Sigmoid colon (tissue), 3 donors: ENCODE results near the gene HMCN2.

ENCODE experiments used
- POLR2A ChIP-seq, 2 donors: fragments of 450-650 bp; IDR thresholded peaks; one replicate each; pipeline ENCODE4 v1.6.1; 2016; ENCODE audit warnings: antibody characterized with exemption in 2 of 2, mild to moderate bottlenecking in 2 of 2, moderate library complexity in 2 of 2
- TF ChIP-seq, protein P1 (sequence below), 4 experiments: fragments of 450-650 bp in 3 of 4; fragments of 200-600 bp in 1 of 4; IDR thresholded peaks; one replicate each; pipeline ENCODE4 v1.5.1; 2016 to 2019; ENCODE audit warnings: antibody characterized with exemption in 4 of 4, mild to moderate bottlenecking in 3 of 4, moderate library complexity in 2 of 4

DNA sequence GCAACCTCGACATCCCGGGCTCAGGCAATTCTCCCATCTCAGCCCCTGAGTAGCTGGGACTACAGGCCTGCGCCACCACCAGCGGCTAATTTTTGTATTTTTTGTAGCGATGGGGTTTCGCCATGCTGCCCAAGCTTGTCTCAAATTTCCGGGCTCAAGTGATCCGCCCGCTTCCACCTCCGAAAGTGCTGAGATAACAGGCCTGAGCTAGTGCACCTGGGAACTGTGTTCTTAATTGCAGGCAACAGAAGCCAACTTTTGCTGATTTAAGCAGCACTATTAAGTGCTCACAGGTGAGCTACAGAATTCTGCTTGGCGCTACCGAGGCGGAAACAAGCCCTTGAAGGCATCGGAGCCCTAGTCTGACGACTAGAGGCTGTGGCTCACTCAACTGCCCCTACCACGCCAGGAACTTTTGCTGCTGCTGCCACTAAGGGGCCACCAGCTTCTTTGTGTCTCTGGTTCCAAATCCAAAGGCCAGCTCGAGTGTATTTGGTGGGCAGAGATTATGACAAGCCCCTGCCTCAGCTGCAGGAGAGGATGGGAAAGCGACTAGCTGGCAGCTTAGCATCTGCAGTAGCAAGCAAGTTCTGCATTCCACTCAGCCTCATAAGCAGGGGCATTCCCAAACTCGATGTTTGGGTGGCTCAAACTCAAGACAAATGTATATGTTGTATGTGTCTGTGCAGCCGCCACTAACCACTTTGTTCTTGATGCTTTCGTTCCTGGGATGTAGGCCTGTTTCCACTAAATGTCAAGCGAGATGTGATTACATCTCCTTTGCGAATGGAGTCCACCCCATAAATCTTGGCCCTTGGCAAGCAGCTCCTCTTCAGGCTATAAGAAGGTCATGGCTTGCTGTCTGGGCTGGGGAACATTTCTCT lies 10.6 kb upstream of the HMCN2 start:
- TF ChIP-seq POLR2A (IDR thresholded peaks at IDR 0.05): no peak
- TF ChIP-seq, protein P1, sequence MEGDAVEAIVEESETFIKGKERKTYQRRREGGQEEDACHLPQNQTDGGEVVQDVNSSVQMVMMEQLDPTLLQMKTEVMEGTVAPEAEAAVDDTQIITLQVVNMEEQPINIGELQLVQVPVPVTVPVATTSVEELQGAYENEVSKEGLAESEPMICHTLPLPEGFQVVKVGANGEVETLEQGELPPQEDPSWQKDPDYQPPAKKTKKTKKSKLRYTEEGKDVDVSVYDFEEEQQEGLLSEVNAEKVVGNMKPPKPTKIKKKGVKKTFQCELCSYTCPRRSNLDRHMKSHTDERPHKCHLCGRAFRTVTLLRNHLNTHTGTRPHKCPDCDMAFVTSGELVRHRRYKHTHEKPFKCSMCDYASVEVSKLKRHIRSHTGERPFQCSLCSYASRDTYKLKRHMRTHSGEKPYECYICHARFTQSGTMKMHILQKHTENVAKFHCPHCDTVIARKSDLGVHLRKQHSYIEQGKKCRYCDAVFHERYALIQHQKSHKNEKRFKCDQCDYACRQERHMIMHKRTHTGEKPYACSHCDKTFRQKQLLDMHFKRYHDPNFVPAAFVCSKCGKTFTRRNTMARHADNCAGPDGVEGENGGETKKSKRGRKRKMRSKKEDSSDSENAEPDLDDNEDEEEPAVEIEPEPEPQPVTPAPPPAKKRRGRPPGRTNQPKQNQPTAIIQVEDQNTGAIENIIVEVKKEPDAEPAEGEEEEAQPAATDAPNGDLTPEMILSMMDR (IDR thresholded peaks at IDR 0.05): no peak
